GM18861 (cell line): ENCODE data around the gene LCOR.

Source experiments
- ATAC-seq: cut with Tn5 transposase; IDR thresholded peaks from one replicate; pipeline ENCODE4 v1.9.1; 2021; ENCODE audit not compliant: unreplicated experiment

Gene LCOR

GRCh38 chr10:96984541-96985131 lies 152.5 kb downstream of the LCOR start:
- ATAC-seq, result no peak

GRCh38 chr10:96986200-96986856 lies 154.2 kb downstream of the LCOR start:
- no peak for ATAC-seq

- ATAC-seq, result no peak
Measured at GRCh38 chr10:96987141-96987841, 155.2 kb downstream of the LCOR start.

- no peak for ATAC-seq
Measured at GRCh38 chr10:96987842-96988175, 155.7 kb downstream of the LCOR start.

GRCh38 chr10:96988426-96988825 lies 156.3 kb downstream of the LCOR start:
- no peak for ATAC-seq

GRCh38 chr10:96991313-96991841 lies 159.3 kb downstream of the LCOR start:
- no peak for ATAC-seq

GRCh38 chr10:96992721-96993120 lies 160.6 kb downstream of the LCOR start:
- ATAC-seq, result peak; percentile 53

- ATAC-seq, result no peak
Measured at GRCh38 chr10:96995851-96996250, 163.8 kb downstream of the LCOR start.

- no peak for ATAC-seq
Measured at GRCh38 chr10:96996275-96996965, 164.3 kb downstream of the LCOR start.

GRCh38 chr10:96998329-96998888 lies 166.3 kb downstream of the LCOR start:
- ATAC-seq, result no peak

- ATAC-seq, result no peak
Measured at GRCh38 chr10:96999337-96999736, 167.2 kb downstream of the LCOR start.

GRCh38 chr10:96999987-97000386 lies 167.9 kb downstream of the LCOR start:
- no peak for ATAC-seq

- ATAC-seq, result no peak
Measured at GRCh38 chr10:97000487-97001182, 168.5 kb downstream of the LCOR start.

- no peak for ATAC-seq
Measured at GRCh38 chr10:97001183-97001991, 169.3 kb downstream of the LCOR start.

- no peak for ATAC-seq
Measured at GRCh38 chr10:97002670-97003069, 170.6 kb downstream of the LCOR start.

GRCh38 chr10:97003151-97003803 lies 171.2 kb downstream of the LCOR start:
- ATAC-seq, result no peak

GRCh38 chr10:97003804-97004201 lies 171.7 kb downstream of the LCOR start:
- ATAC-seq, result no peak

GRCh38 chr10:97004591-97004990 lies 172.5 kb downstream of the LCOR start:
- ATAC-seq, result no peak

GRCh38 chr10:97005349-97005748 lies 173.3 kb downstream of the LCOR start:
- no peak for ATAC-seq
